ENCODE results near the gene DCDC2C. TPM values are rescaled to one million over a fixed set of nuclear protein-coding genes. Genes with fewer than 3 reads are reported as not detected.

The DCDC2C gene
- total and polyA plus RNA-seq, 2 experiments from 2014 or later = 0.45 TPM; not detected in 1

DNA sequence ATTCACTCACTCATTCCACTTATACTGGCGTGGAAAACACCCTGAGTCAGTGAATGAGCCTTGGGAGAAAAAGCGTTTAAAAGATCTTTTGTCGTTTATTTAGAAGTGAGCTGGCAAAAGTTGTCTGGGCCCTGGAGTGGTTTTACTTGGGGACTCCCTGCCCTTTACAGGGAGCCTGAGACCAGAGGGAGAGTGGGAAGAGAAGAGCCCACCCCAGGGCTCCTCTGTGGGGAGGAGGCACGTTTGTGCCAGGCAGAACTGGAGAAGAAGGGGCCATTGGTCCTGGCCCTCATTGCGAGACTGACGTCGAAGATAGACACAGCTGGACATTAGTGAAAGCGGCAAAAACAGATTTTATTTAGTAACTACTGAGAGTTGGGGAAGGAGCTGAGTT is 25.7 kb downstream of the DCDC2C start (continued):
- no peak for TF ChIP-seq NANOG (IDR thresholded peaks at IDR 0.05; ENCODE audit: borderline replicate concordance)
- TF ChIP-seq, protein P1, sequence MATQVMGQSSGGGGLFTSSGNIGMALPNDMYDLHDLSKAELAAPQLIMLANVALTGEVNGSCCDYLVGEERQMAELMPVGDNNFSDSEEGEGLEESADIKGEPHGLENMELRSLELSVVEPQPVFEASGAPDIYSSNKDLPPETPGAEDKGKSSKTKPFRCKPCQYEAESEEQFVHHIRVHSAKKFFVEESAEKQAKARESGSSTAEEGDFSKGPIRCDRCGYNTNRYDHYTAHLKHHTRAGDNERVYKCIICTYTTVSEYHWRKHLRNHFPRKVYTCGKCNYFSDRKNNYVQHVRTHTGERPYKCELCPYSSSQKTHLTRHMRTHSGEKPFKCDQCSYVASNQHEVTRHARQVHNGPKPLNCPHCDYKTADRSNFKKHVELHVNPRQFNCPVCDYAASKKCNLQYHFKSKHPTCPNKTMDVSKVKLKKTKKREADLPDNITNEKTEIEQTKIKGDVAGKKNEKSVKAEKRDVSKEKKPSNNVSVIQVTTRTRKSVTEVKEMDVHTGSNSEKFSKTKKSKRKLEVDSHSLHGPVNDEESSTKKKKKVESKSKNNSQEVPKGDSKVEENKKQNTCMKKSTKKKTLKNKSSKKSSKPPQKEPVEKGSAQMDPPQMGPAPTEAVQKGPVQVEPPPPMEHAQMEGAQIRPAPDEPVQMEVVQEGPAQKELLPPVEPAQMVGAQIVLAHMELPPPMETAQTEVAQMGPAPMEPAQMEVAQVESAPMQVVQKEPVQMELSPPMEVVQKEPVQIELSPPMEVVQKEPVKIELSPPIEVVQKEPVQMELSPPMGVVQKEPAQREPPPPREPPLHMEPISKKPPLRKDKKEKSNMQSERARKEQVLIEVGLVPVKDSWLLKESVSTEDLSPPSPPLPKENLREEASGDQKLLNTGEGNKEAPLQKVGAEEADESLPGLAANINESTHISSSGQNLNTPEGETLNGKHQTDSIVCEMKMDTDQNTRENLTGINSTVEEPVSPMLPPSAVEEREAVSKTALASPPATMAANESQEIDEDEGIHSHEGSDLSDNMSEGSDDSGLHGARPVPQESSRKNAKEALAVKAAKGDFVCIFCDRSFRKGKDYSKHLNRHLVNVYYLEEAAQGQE (IDR thresholded peaks at IDR 0.05; ENCODE audit: unreplicated experiment) = no peak
- TF ChIP-seq ZNF331 (CRISPR knock-in tag; IDR thresholded peaks at IDR 0.05; ENCODE audit: low read depth) = no peak
- TF ChIP-seq ZNF114 (CRISPR knock-in tag; IDR thresholded peaks at IDR 0.05) = no peak
- no peak for TF ChIP-seq CREB1 (CRISPR knock-in tag; IDR thresholded peaks at IDR 0.05; ENCODE audit: low read depth)
- no peak for TF ChIP-seq EZH2phosphoT487 (IDR thresholded peaks at IDR 0.05; ENCODE audit: unreplicated experiment)

DNA sequence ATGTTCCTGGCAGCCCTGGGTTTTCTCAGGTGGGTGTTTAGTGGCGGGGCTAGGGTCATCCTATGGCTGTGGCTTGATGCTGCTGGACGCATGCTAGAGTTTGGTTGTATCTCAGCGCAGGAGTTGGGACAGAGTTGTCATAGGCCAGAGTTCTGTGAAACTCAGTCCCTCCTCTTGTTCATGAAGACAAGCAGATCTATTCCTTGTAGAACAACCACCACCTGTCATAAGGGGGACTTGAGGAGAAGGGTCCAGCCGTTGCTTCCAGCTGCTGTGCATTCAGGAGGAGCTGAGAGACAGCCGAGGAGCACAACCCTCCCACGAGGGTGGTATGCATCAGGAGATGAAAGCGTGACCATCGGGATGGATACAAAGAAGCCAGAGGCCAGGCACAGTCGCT is 26.4 kb downstream of the DCDC2C start:
- Mint-ChIP-seq H3K27me3 (ENCODE audit: insufficient read depth, low read depth, poor library complexity) (peaks cover 3% of the 10 kb centered on the region), H3K4me3 (no peak overlapping the region), H3K27ac (no peak overlapping the region), H3K9me3 (peaks cover 78% of the 10 kb centered on the region), H3K36me3 (ENCODE audit: low read depth) (no peaks in the 10 kb centered on the region), H3K4me1 (peaks cover 3% of the 10 kb centered on the region; the same call in 2 of the 3 replicates)
- Histone ChIP-seq H3K27me3 (ENCODE audit: insufficient read depth) (no peaks in the 10 kb centered on the region), H3K27ac (ENCODE audit: low read depth) (no peak overlapping the region), H3K4me1 (ENCODE audit: insufficient read depth) (no peaks in the 10 kb centered on the region; the same call in 1 of the 2 replicates), H4K20me1 (replicated peaks; ENCODE audit: insufficient read depth) (no peaks in the 10 kb centered on the region), H3K4me3 (no peak overlapping the region), H3K9me2 (ENCODE audit: insufficient read depth) (no peaks in the 10 kb centered on the region), H3K79me2 (replicated peaks; ENCODE audit: insufficient read depth) (no peaks in the 10 kb centered on the region), H2AFZ (no peak overlapping the region), H3F3A (replicated peaks; ENCODE audit: low read depth) (no peaks in the 10 kb centered on the region), H3K4me2 (no peak overlapping the region), H3K36me3 (ENCODE audit: insufficient read depth) (no peaks in the 10 kb centered on the region)
- ATAC-seq = no peak
- no peak for DNase-seq (ENCODE audit: low spot score)
- TF ChIP-seq STAT1 (IDR thresholded peaks at IDR 0.05; ENCODE audit: unreplicated experiment) (no peak), ZNF331 (CRISPR knock-in tag; IDR thresholded peaks at IDR 0.05; ENCODE audit: low read depth) (no peak), NANOG (IDR thresholded peaks at IDR 0.05; ENCODE audit: borderline replicate concordance) (no peak), POLR2AphosphoS5 (IDR thresholded peaks at IDR 0.05; ENCODE audit: low read depth) (no peak), ZNF114 (CRISPR knock-in tag; IDR thresholded peaks at IDR 0.05) (no peak)
- TF ChIP-seq, protein P1 (IDR thresholded peaks at IDR 0.05; ENCODE audit: unreplicated experiment) = no peak
- TF ChIP-seq, protein P2, sequence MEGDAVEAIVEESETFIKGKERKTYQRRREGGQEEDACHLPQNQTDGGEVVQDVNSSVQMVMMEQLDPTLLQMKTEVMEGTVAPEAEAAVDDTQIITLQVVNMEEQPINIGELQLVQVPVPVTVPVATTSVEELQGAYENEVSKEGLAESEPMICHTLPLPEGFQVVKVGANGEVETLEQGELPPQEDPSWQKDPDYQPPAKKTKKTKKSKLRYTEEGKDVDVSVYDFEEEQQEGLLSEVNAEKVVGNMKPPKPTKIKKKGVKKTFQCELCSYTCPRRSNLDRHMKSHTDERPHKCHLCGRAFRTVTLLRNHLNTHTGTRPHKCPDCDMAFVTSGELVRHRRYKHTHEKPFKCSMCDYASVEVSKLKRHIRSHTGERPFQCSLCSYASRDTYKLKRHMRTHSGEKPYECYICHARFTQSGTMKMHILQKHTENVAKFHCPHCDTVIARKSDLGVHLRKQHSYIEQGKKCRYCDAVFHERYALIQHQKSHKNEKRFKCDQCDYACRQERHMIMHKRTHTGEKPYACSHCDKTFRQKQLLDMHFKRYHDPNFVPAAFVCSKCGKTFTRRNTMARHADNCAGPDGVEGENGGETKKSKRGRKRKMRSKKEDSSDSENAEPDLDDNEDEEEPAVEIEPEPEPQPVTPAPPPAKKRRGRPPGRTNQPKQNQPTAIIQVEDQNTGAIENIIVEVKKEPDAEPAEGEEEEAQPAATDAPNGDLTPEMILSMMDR (conservative IDR thresholded peaks at IDR 0.05; ENCODE audit: low read depth in 2 of 2) = no peak
- TF ChIP-seq, protein P3, sequence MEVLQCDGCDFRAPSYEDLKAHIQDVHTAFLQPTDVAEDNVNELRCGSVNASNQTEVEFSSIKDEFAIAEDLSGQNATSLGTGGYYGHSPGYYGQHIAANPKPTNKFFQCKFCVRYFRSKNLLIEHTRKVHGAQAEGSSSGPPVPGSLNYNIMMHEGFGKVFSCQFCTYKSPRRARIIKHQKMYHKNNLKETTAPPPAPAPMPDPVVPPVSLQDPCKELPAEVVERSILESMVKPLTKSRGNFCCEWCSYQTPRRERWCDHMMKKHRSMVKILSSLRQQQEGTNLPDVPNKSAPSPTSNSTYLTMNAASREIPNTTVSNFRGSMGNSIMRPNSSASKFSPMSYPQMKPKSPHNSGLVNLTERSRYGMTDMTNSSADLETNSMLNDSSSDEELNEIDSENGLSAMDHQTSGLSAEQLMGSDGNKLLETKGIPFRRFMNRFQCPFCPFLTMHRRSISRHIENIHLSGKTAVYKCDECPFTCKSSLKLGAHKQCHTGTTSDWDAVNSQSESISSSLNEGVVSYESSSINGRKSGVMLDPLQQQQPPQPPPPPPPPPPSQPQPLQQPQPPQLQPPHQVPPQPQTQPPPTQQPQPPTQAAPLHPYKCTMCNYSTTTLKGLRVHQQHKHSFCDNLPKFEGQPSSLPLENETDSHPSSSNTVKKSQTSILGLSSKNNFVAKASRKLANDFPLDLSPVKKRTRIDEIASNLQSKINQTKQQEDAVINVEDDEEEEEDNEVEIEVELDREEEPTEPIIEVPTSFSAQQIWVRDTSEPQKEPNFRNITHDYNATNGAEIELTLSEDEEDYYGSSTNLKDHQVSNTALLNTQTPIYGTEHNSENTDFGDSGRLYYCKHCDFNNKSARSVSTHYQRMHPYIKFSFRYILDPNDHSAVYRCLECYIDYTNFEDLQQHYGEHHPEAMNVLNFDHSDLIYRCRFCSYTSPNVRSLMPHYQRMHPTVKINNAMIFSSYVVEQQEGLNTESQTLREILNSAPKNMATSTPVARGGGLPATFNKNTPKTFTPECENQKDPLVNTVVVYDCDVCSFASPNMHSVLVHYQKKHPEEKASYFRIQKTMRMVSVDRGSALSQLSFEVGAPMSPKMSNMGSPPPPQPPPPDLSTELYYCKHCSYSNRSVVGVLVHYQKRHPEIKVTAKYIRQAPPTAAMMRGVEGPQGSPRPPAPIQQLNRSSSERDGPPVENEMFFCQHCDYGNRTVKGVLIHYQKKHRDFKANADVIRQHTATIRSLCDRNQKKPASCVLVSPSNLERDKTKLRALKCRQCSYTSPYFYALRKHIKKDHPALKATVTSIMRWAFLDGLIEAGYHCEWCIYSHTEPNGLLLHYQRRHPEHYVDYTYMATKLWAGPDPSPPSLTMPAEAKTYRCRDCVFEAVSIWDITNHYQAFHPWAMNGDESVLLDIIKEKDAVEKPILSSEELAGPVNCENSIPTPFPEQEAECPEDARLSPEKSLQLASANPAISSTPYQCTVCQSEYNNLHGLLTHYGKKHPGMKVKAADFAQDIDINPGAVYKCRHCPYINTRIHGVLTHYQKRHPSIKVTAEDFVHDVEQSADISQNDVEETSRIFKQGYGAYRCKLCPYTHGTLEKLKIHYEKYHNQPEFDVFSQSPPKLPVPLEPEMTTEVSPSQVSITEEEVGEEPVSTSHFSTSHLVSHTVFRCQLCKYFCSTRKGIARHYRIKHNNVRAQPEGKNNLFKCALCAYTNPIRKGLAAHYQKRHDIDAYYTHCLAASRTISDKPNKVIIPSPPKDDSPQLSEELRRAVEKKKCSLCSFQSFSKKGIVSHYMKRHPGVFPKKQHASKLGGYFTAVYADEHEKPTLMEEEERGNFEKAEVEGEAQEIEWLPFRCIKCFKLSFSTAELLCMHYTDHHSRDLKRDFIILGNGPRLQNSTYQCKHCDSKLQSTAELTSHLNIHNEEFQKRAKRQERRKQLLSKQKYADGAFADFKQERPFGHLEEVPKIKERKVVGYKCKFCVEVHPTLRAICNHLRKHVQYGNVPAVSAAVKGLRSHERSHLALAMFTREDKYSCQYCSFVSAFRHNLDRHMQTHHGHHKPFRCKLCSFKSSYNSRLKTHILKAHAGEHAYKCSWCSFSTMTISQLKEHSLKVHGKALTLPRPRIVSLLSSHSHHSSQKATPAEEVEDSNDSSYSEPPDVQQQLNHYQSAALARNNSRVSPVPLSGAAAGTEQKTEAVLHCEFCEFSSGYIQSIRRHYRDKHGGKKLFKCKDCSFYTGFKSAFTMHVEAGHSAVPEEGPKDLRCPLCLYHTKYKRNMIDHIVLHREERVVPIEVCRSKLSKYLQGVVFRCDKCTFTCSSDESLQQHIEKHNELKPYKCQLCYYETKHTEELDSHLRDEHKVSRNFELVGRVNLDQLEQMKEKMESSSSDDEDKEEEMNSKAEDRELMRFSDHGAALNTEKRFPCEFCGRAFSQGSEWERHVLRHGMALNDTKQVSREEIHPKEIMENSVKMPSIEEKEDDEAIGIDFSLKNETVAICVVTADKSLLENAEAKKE (CRISPR knock-in tag; IDR thresholded peaks at IDR 0.05) = no peak

Measured in GM23338 (cell line).